OCI-LY7 (cell line): Measurements from ENCODE around the gene SEC14L5. TPM values are rescaled to one million over a fixed set of nuclear protein-coding genes. Genes with fewer than 3 reads are reported as not detected.

ENCODE experiments used
- BruUV-seq: library from RNA; stranded (reverse); fragments of 400-500 nt; replicated peaks from 2 replicates; lab custom pipeline; 2021; lab: Mats Ljungman, UMichigan
- CTCF ChIA-PET: fragments of 300-600 bp; sonication (Branson Sonifier 250); formaldehyde crosslinking; loops from one replicate; lab custom pipeline; 2022; ENCODE audit warnings: antibody characterized with exemption; ENCODE audit not compliant: unreplicated experiment; lab: Charles Lee
- POLR2A ChIA-PET: fragments of 300-600 bp; sonication (Branson Sonifier 250); formaldehyde crosslinking; loops from one replicate; lab custom pipeline; 2022; ENCODE audit warnings: antibody characterized with exemption; lab: Charles Lee
- DNase-seq: peaks from one replicate; pipeline ENCODE4 v3.0.0-alpha.2; 2015; ENCODE audit warnings: low spot score
- H2AFZ ChIP-seq: fragments of 200-600 bp; sonication (generic), shearing (Covaris generic); 2 replicates; pipeline ENCODE4 v1.6.1; 2014; ENCODE audit warnings: mild to moderate bottlenecking, antibody characterized with exemption, low read length, moderate library complexity
- H3K27ac ChIP-seq: fragments of 200-600 bp; sonication (generic); 2 replicates; pipeline ENCODE4 v1.5.1; 2014; ENCODE audit warnings: mixed run types, low read depth, mild to moderate bottlenecking, moderate library complexity, low read length, inconsistent platforms; ENCODE audit not compliant: poor library complexity, severe bottlenecking
- H3K36me3 ChIP-seq: fragments of 200-600 bp; sonication (generic); 2 replicates; pipeline ENCODE4 v1.6.1; 2014; ENCODE audit warnings: mild to moderate bottlenecking, antibody characterized with exemption, low read length, moderate library complexity, mixed read lengths; ENCODE audit not compliant: insufficient read depth
- H3K4me1 ChIP-seq: fragments of 200-600 bp; sonication (generic); 2 replicates; pipeline ENCODE4 v1.5.1; 2014; ENCODE audit warnings: mild to moderate bottlenecking, low read length; ENCODE audit not compliant: insufficient read depth, poor library complexity, severe bottlenecking
- H3K4me2 ChIP-seq: fragments of 200-600 bp; sonication (generic); 2 replicates; pipeline ENCODE4 v1.6.1; 2014; ENCODE audit warnings: mild to moderate bottlenecking, low read length
- H3K4me3 ChIP-seq: fragments of 200-600 bp; sonication (generic); 2 replicates; pipeline ENCODE4 v1.5.1; 2014; ENCODE audit warnings: mild to moderate bottlenecking, low read depth, low read length; ENCODE audit not compliant: poor library complexity, severe bottlenecking
- H3K79me2 ChIP-seq: fragments of 200-600 bp; sonication (generic); 2 replicates; pipeline ENCODE4 v1.6.1; 2016; ENCODE audit warnings: low read depth, mild to moderate bottlenecking, low read length, moderate library complexity, mixed read lengths; ENCODE audit not compliant: insufficient read depth
- H3K9me2 ChIP-seq: fragments of 200-600 bp; sonication (generic); 2 replicates; pipeline ENCODE4 v1.6.1; 2016; ENCODE audit warnings: mild to moderate bottlenecking, low read length, mixed read lengths; ENCODE audit not compliant: insufficient read depth
- H3K9me3 ChIP-seq: fragments of 200-600 bp; sonication (generic); 2 replicates; pipeline ENCODE4 v1.6.1; 2014; ENCODE audit warnings: mild to moderate bottlenecking, mixed run types, low read length, mixed read lengths
- H4K20me1 ChIP-seq: fragments of 200-600 bp; sonication (generic); 2 replicates; pipeline ENCODE4 v1.6.1; 2014; ENCODE audit warnings: mild to moderate bottlenecking, antibody characterized with exemption, low read length, moderate library complexity, mixed read lengths; ENCODE audit not compliant: insufficient read depth
- EZH2phosphoT487 ChIP-seq: fragments of 200-600 bp; sonication (generic); IDR thresholded peaks from 2 replicates; pipeline ENCODE4 v1.6.1; 2018; ENCODE audit warnings: low read depth, borderline replicate concordance, mild to moderate bottlenecking, mixed run types, antibody characterized with exemption, low read length, moderate library complexity, mixed read lengths
- intact Hi-C: fragments of 100-400 bp; cut with micrococcal nuclease; formaldehyde crosslinking; loops from one replicate; pipeline ENCODE4 v1.10.0; 2022; ENCODE audit not compliant: unreplicated experiment
- total RNA-seq, 2 experiments: library from RNA; depleted of rRNA in 1 of 2; stranded (reverse); fragments of >200 nt in 1 of 2; shearing (Covaris generic) in 1 of 2; gene quantifications; 2 replicates each; pipeline ENCODE4 v1.2.3, GENCODE V29; 2014 to 2022
- TF ChIP-seq, protein P1 (sequence below): fragments of 200-600 bp; sonication (generic); conservative IDR thresholded peaks from 2 replicates; pipeline ENCODE4 v1.5.1; 2014; ENCODE audit warnings: mild to moderate bottlenecking, antibody characterized with exemption, low read length, moderate library complexity, mixed read lengths

SEC14L5 gene
- total RNA-seq, 2 experiments from 2014 or later: not detected

GRCh38 chr16:5033256-5034166 is 75.4 kb downstream of the SEC14L5 start, which contains the start of gene NAGPA:
NAGPA (minus strand) TSS chr16:5033935; CDS start chr16:5033914, 21 bp downstream.
- peak; percentile 86 for DNase-seq
- Histone ChIP-seq H3K36me3 (no peaks in the 10 kb centered on the region), H3K27ac (no peak within 1 kb of the TSS), H3K4me2 (peak within 1 kb of the TSS; percentile 78), H3K9me3 (no peaks in the 10 kb centered on the region), H3K4me3 (peak within 1 kb of the TSS; percentile 85), H2AFZ (peak within 1 kb of the TSS; percentile 97), H3K9me2 (no peaks in the 10 kb centered on the region), H3K4me1 (peaks cover 15% of the 10 kb centered on the region), H3K79me2 (no peaks in the 10 kb centered on the region), H4K20me1 (no peaks in the 10 kb centered on the region)
- TF ChIP-seq, protein P1, sequence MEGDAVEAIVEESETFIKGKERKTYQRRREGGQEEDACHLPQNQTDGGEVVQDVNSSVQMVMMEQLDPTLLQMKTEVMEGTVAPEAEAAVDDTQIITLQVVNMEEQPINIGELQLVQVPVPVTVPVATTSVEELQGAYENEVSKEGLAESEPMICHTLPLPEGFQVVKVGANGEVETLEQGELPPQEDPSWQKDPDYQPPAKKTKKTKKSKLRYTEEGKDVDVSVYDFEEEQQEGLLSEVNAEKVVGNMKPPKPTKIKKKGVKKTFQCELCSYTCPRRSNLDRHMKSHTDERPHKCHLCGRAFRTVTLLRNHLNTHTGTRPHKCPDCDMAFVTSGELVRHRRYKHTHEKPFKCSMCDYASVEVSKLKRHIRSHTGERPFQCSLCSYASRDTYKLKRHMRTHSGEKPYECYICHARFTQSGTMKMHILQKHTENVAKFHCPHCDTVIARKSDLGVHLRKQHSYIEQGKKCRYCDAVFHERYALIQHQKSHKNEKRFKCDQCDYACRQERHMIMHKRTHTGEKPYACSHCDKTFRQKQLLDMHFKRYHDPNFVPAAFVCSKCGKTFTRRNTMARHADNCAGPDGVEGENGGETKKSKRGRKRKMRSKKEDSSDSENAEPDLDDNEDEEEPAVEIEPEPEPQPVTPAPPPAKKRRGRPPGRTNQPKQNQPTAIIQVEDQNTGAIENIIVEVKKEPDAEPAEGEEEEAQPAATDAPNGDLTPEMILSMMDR: no peak
- TF ChIP-seq EZH2phosphoT487: no peak
- ChIA-PET POLR2A (interaction anchor here (0.6 to 1.5 kb wide), 4 partner anchors 19 to 66 kb away, joined by 3 to 4 read pairs (median 3); partner anchors contain the start of gene ALG1), CTCF (interaction anchor here (1.1 kb wide), 1 partner anchor 27 kb away, joined by 3 read pairs; no protein-coding TSS in a partner anchor)
- intact Hi-C loops: no loop called here
- no TSS peak for BruUV-seq

DNA sequence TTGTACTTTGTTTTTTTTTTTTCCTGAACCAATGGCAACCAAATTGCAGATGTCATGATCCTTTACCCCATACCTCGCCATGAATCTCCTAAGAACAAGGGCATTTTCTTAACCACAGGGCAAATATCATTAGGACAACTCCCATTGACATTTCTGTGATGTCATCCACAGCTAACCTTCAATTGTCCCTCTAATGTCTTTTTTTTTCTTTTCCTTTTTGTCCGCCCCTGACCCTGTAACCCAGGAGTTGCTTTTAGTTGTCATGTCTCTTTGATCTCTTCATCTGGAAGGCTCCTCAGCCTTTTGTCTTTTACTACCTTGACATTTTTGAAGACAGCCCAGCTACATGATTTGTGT is 76.0 kb downstream of the SEC14L5 start:
- no peaks in the 10 kb centered on the region for H3K36me3 ChIP-seq
- DNase-seq: no peak
- peak overlapping the region; percentile 78 for H3K4me2 ChIP-seq
- intact Hi-C loops: no loop called here
- BruUV-seq: TSS peak; percentile 95
- POLR2A ChIA-PET: interaction anchor here (0.6 to 1.5 kb wide), 2 partner anchors 37 to 65 kb away, joined by 3 to 4 read pairs; partner anchors contain the start of gene ALG1
- no peaks in the 10 kb centered on the region for H4K20me1 ChIP-seq
- TF ChIP-seq EZH2phosphoT487: no peak
- TF ChIP-seq, protein P1: no peak
- no peaks in the 10 kb centered on the region for H3K9me3 ChIP-seq
- no peaks in the 10 kb centered on the region for H3K9me2 ChIP-seq
- peak overlapping the region; percentile 85 for H3K4me3 ChIP-seq
- no peaks in the 10 kb centered on the region for H3K79me2 ChIP-seq
- H3K4me1 ChIP-seq: peaks cover 15% of the 10 kb centered on the region
- no peak overlapping the region for H3K27ac ChIP-seq
- H2AFZ ChIP-seq: peak overlapping the region; percentile 97
- CTCF ChIA-PET: interaction anchor here (1.1 kb wide), 1 partner anchor 27 kb away, joined by 3 read pairs; no protein-coding TSS in a partner anchor

DNA sequence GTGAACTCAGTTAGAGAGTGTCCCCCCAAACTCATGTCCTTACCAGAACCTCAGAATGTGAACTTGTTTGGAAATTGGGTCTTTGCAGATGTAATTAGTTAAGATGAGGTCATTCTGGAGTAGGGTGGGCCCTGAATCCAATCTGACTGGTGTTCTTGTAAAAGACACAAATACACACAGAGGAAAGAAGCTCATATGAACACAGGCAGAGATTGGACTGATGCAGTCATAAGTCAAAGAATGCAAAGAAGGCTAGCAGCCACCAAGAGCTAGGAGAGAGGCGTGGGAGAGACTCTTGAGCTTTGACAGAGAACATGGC is 77.7 kb downstream of the SEC14L5 start:
- peaks cover 15% of the 10 kb centered on the region for H3K4me1 ChIP-seq
- no peak overlapping the region for H3K4me3 ChIP-seq
- no peaks in the 10 kb centered on the region for H4K20me1 ChIP-seq
- ChIA-PET CTCF (no interaction called here), POLR2A (no interaction called here)
- DNase-seq: no peak
- H2AFZ ChIP-seq: no peak overlapping the region
- no peaks in the 10 kb centered on the region for H3K9me3 ChIP-seq
- intact Hi-C loops: no loop called here
- TF ChIP-seq, protein P1: no peak
- no peak for TF ChIP-seq EZH2phosphoT487
- no peak overlapping the region for H3K4me2 ChIP-seq
- H3K36me3 ChIP-seq: no peaks in the 10 kb centered on the region
- BruUV-seq: no TSS peak
- no peaks in the 10 kb centered on the region for H3K9me2 ChIP-seq
- no peaks in the 10 kb centered on the region for H3K79me2 ChIP-seq
- H3K27ac ChIP-seq: no peak overlapping the region
